Mesodermal cell (in vitro differentiated cells): Measurements from ENCODE around the gene NCDN.
"Not testable (repeated sequence)": the region's sequence is repeated elsewhere in the genome, so short reads cannot be mapped to it uniquely, and the experiment has no call there.

Experiments used
- H3K27ac ChIP-seq: 2 replicates; pipeline ENCODE4 v1.7.0; 2013; ENCODE audit warnings: mild to moderate bottlenecking, low read depth, low read length, moderate library complexity; ENCODE audit not compliant: severe bottlenecking
- H3K36me3 ChIP-seq: 2 replicates; pipeline ENCODE4 v1.7.1; 2013; ENCODE audit warnings: mild to moderate bottlenecking, low read length, moderate library complexity; ENCODE audit not compliant: control insufficient read depth, insufficient read depth
- H3K4me1 ChIP-seq: one replicate; pipeline ENCODE4 v1.7.1; 2013; ENCODE audit warnings: mild to moderate bottlenecking, low read length; ENCODE audit not compliant: insufficient read depth, control insufficient read depth, poor library complexity, severe bottlenecking
- H3K4me3 ChIP-seq: 2 replicates; pipeline ENCODE4 v1.7.0; 2013; ENCODE audit warnings: low read length, control low read depth, mild to moderate bottlenecking; ENCODE audit not compliant: insufficient read depth, poor library complexity, severe bottlenecking; ENCODE audit errors: extremely low read depth
- H3K9me3 ChIP-seq: 2 replicates; pipeline ENCODE4 v1.7.1; 2013; ENCODE audit warnings: mild to moderate bottlenecking, low read length, moderate library complexity; ENCODE audit not compliant: control insufficient read depth
- WGBS, 2 experiments: methylation state at CpG; one replicate each; pipeline ENCODE4 v1.1.5; 2013; ENCODE audit warnings: missing lambda C conversion rate in 2 of 2; ENCODE audit not compliant: insufficient coverage in 2 of 2; 5-methylcytosine and 5-hydroxymethylcytosine counted together

NCDN gene

DNA sequence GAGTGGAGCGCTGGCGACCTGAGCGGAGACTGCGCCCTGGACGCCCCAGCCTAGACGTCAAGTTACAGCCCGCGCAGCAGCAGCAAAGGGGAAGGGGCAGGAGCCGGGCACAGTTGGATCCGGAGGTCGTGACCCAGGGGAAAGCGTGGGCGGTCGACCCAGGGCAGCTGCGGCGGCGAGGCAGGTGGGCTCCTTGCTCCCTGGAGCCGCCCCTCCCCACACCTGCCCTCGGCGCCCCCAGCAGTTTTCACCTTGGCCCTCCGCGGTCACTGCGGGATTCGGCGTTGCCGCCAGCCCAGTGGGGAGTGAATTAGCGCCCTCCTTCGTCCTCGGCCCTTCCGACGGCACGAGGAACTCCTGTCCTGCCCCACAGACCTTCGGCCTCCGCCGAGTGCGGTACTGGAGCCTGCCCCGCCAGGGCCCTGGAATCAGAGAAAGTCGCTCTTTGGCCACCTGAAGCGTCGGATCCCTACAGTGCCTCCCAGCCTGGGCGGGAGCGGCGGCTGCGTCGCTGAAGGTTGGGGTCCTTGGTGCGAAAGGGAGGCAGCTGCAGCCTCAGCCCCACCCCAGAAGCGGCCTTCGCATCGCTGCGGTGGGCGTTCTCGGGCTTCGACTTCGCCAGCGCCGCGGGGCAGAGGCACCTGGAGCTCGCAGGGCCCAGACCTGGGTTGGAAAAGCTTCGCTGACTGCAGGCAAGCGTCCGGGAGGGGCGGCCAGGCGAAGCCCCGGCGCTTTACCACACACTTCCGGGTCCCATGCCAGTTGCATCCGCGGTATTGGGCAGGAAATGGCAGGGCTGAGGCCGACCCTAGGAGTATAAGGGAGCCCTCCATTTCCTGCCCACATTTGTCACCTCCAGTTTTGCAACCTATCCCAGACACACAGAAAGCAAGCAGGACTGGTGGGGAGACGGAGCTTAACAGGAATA lies 19.7 kb downstream of the NCDN start:
- WGBS, 2 experiments: 21 to 23% methylated on average over 58 to 61 of the region's 70 CpGs
- no peak overlapping the region for H3K27ac ChIP-seq
- no peaks in the 10 kb centered on the region for H3K36me3 ChIP-seq
- peaks cover 20% of the 10 kb centered on the region for H3K4me1 ChIP-seq
- no peak overlapping the region for H3K4me3 ChIP-seq
- H3K9me3 ChIP-seq: no peaks in the 10 kb centered on the region

DNA sequence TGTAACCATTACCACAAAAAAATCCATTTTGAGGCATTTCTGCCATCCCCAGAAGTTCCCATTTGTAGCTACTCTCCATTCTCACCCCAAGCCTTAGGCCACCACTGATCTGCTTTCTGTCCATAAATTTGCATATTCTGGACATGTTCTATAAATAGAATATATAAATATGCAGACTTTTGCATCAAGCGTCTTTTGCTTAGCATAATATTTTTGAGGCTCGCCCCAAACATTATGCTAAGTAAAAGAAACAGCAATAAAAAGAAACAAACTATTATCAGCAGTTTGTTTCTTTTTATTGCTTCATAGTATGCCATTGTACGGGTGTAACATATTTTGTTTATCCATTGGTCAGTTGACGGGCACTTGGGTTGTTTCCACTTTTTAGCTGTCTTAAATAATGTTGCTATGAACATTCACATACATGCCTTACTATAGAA lies 23.4 kb downstream of the NCDN start:
- no peaks in the 10 kb centered on the region for H3K36me3 ChIP-seq
- H3K9me3 ChIP-seq: no peaks in the 10 kb centered on the region
- H3K4me1 ChIP-seq: peaks cover 8% of the 10 kb centered on the region
- no CpG with 5 or more reads among the region's 4 CpGs for WGBS, 2 experiments
- no peak overlapping the region for H3K27ac ChIP-seq
- no peak overlapping the region for H3K4me3 ChIP-seq

DNA sequence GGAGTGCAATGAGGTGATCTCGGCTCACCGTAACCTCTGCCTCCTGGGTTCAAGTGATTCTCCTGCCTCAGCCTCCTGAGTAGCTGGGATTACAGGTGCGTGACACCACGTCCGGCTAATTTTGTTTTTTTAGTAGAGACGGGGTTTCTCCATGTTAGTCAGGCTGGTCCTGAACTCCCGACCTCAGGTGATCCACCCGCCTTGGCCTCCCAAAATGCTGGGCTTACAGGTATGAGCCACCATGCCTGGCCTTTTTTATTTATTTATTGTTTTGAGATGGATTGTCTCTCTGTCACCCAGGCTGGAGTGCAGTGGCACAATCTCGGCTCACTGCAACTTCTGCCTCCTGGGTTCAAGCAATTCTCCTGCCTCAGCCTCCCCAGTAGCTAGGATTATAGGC lies 24.0 kb downstream of the NCDN start:
- not testable (repeated sequence) for H3K4me1 ChIP-seq, H3K36me3 ChIP-seq, H3K4me3 ChIP-seq, H3K27ac ChIP-seq, H3K9me3 ChIP-seq
- WGBS, 2 experiments: 90 to 95% methylated on average over 9 of the region's 9 CpGs

- Histone ChIP-seq H3K27ac (no peak overlapping the region), H3K9me3 (no peaks in the 10 kb centered on the region), H3K4me3 (no peak overlapping the region), H3K36me3 (no peaks in the 10 kb centered on the region), H3K4me1 (no peaks in the 10 kb centered on the region)
- 76 to 88% methylated on average over 1 to 2 of the region's 3 CpGs for WGBS, 2 experiments
These were observed 27.7 kb downstream of the NCDN start for GRCh38 chr1:35585281-35585680.

DNA sequence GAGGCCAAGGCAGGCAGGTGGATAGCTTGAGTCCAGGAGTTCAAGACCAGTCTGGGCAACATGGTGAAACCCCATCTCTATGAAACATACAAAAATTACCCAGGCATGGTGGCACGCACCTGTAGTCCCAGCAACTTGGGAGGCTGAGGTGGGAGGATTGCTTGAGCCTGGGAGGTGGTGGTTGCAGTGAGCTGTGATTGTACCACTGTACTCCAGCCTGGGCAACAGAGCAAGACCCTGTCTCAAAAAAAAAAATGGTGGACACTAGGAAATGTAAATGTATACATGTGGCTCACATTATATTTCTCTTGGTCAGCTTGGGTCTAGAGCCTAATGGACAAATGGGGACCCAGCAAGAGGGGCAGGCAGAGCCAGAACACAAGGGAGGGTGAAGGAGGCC lies 28.2 kb downstream of the NCDN start:
- not testable (repeated sequence) for H3K4me1 ChIP-seq, H3K36me3 ChIP-seq, H3K9me3 ChIP-seq, H3K27ac ChIP-seq, H3K4me3 ChIP-seq
- WGBS, 2 experiments: 100% methylated on average over 1 of the region's 1 CpG

GRCh38 chr1:35586808-35587207 lies 29.2 kb downstream of the NCDN start:
- 90 to 97% methylated on average over 3 to 7 of the region's 7 CpGs for WGBS, 2 experiments
- H3K27ac ChIP-seq: no peak overlapping the region
- H3K4me3 ChIP-seq: no peak overlapping the region
- H3K36me3 ChIP-seq: no peaks in the 10 kb centered on the region
- no peaks in the 10 kb centered on the region for H3K9me3 ChIP-seq
- no peaks in the 10 kb centered on the region for H3K4me1 ChIP-seq

DNA sequence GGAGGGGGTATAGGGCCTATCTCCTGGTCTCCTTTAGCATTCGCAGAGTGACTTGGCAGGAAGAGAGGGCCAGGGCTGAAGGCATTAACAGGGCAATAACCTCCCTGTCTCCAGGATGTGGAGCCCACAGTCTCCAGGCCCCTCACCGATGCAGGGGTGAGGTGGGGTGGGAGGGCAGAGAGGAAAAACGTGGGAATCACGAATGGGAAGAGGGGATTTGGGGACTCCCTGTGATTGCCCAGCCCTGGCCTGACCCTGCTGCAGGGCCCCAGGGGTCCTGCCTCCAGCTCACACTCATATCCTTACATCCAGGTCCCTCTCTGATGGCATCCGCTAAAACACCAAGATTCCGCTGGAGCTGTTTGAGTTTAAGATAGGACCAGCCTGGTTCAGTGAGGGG lies 30.1 kb downstream of the NCDN start:
- H3K9me3 ChIP-seq: no peaks in the 10 kb centered on the region
- WGBS, 2 experiments: 100% methylated on average over 2 of the region's 6 CpGs; no CpG with 5 or more reads in 1 of the 2 experiments

DNA sequence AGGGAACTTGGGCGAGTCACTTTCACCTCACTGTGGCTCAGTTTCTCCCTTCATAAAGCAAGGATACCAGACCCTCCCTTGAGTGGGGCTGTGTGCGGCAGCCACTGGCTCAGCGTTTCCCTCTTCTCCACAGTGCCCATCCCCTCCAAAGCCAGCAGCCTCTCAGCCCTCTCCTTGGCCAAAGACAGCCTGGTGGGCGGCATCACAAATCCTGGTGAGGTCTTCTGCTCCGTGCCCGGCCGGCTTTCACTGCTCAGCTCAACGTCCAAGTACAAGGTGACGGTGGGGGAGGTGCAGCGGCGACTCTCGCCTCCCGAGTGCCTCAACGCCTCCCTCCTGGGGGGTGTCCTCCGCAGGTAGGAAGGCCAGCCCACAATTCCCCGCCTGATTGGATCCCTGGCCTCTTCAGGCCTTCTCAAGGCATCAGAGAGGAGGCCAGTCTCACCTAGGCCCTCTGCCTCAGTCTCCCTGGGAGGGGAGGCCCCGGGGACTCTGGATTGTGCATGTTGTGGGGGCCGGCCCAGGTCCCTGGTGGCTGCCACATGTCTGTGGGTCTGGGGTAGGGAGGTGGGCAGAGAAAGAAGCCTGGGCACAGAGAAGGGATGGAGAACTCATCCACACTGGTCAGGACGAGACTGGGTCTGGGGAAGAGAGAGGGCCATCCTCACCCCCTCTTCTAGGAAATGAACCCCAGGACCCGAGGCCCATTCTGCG lies 30.8 kb downstream of the NCDN start:
- no peaks in the 10 kb centered on the region for H3K4me1 ChIP-seq
- H3K36me3 ChIP-seq: no peaks in the 10 kb centered on the region
- 76 to 79% methylated on average over 16 to 18 of the region's 21 CpGs for WGBS, 2 experiments
- no peaks in the 10 kb centered on the region for H3K9me3 ChIP-seq
- no peak overlapping the region for H3K27ac ChIP-seq
- no peak overlapping the region for H3K4me3 ChIP-seq

More for the DNA sequence above, 30.1 kb downstream of the NCDN start:
- H3K4me1 ChIP-seq: no peaks in the 10 kb centered on the region
- H3K27ac ChIP-seq: no peak overlapping the region
- no peak overlapping the region for H3K4me3 ChIP-seq
- no peaks in the 10 kb centered on the region for H3K36me3 ChIP-seq

- 95% methylated on average over 14 to 15 of the region's 15 CpGs for WGBS, 2 experiments
- Histone ChIP-seq H3K4me3 (no peak overlapping the region), H3K9me3 (no peaks in the 10 kb centered on the region), H3K4me1 (no peaks in the 10 kb centered on the region), H3K27ac (no peak overlapping the region), H3K36me3 (peaks cover under 1% of the 10 kb centered on the region)
These were observed 32.2 kb downstream of the NCDN start for GRCh38 chr1:35589516-35590427.

GRCh38 chr1:35590476-35591040 lies 33.0 kb downstream of the NCDN start:
- no peak overlapping the region for H3K4me3 ChIP-seq
- WGBS, 2 experiments: 94 to 95% methylated on average over 25 of the region's 25 CpGs
- H3K4me1 ChIP-seq: no peaks in the 10 kb centered on the region
- no peaks in the 10 kb centered on the region for H3K9me3 ChIP-seq
- H3K27ac ChIP-seq: no peak overlapping the region
- peaks cover 4% of the 10 kb centered on the region for H3K36me3 ChIP-seq
